IgD-negative memory B cell (primary cell): Measurements from ENCODE around the gene REXO2. TPM values are rescaled to one million over a fixed set of nuclear protein-coding genes. Genes with fewer than 3 reads are reported as not detected.

ENCODE experiments used
- H3K27ac Mint-ChIP-seq, 3 donors: one replicate each; pipeline ENCODE4 v1.8.0; 2020 to 2022; ENCODE audit warnings: mild to moderate bottlenecking in 3 of 3, mixed read lengths in 3 of 3, moderate library complexity in 1 of 3
- H3K27me3 Mint-ChIP-seq: one replicate; pipeline ENCODE4 v1.8.0; 2021; ENCODE audit warnings: mixed read lengths
- H3K36me3 Mint-ChIP-seq: one replicate; pipeline ENCODE4 v1.8.0; 2020; ENCODE audit warnings: mild to moderate bottlenecking, mixed read lengths
- H3K4me1 Mint-ChIP-seq, 3 donors: one replicate each; pipeline ENCODE4 v1.8.0; 2020 to 2022; ENCODE audit warnings: mixed read lengths in 3 of 3, mild to moderate bottlenecking in 1 of 3
- H3K4me3 Mint-ChIP-seq, 4 donors: one replicate each; pipeline ENCODE4 v1.8.0; 2020 to 2022; ENCODE audit warnings: mild to moderate bottlenecking in 4 of 4, mixed read lengths in 4 of 4, moderate library complexity in 3 of 4
- H3K9me3 Mint-ChIP-seq, 3 donors: one replicate each; pipeline ENCODE4 v1.8.0; 2020 to 2021; ENCODE audit warnings: mixed read lengths in 3 of 3, mild to moderate bottlenecking in 1 of 3
- polyA plus RNA-seq: library from polyadenylated mRNA; unstranded; fragments of 300-500 nt; fragmentation: Illumina TruSeq; gene quantifications from one replicate; pipeline ENCODE4 v1.2.3, GENCODE V29; 2021

Gene REXO2
- 34.0 TPM for polyA plus RNA-seq

DNA sequence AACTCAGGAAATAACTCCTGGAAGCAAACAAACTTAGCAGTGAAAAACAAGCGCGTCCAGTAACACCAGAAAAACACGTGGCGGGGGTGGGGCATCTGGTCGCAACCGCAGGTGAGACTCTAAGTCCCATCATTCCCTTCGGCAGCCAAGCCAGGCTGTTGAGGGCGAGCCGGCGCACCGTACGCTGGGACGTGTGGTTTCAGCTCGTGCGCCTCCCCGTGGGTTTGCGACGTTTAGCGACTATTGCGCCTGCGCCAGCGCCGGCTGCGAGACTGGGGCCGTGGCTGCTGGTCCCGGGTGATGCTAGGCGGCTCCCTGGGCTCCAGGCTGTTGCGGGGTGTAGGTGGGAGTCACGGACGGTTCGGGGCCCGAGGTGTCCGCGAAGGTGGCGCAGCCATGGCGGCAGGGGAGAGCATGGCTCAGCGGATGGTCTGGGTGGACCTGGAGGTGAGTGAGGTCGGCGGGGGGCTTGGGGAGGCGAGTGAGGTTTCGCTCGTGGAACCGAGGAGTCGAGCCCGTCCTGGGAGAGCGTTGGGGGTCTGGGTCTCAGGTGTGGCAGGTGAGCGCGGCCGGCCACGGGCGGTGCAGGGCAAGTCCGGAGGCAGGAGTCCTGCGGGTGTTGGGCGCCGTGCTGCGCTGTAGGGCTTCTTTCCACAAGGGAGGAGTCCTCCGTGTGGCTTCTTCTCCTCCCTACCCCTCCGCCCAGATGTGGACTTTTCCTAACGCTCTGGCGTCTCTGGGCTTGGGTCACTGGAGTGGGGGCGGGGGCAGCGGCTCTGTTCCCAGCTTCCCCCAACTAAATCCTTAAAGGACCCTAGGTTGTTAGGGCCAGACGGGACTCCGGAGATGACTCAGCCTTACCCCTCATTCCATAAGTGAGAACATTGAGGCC is at the start of gene REXO2:
Gene REXO2, plus strand, starts transcription at position 239 of the 892 bp plus-strand sequence. Its CDS starts 62 bp downstream, at position 301.
- no peaks in the 10 kb centered on the region for H3K27me3 Mint-ChIP-seq
- H3K36me3 Mint-ChIP-seq: peaks cover 8% of the 10 kb centered on the region
- peaks cover 12 to 17% (median 13%) of the 10 kb centered on the region in 3 donors for H3K4me1 Mint-ChIP-seq
- H3K9me3 Mint-ChIP-seq: no peaks in the 10 kb centered on the region
- H3K27ac Mint-ChIP-seq: peak within 1 kb of the TSS; percentile 68 to 95 (median 78)
- peak within 1 kb of the TSS; percentile 97 to 99 (median 98) for H3K4me3 Mint-ChIP-seq

DNA sequence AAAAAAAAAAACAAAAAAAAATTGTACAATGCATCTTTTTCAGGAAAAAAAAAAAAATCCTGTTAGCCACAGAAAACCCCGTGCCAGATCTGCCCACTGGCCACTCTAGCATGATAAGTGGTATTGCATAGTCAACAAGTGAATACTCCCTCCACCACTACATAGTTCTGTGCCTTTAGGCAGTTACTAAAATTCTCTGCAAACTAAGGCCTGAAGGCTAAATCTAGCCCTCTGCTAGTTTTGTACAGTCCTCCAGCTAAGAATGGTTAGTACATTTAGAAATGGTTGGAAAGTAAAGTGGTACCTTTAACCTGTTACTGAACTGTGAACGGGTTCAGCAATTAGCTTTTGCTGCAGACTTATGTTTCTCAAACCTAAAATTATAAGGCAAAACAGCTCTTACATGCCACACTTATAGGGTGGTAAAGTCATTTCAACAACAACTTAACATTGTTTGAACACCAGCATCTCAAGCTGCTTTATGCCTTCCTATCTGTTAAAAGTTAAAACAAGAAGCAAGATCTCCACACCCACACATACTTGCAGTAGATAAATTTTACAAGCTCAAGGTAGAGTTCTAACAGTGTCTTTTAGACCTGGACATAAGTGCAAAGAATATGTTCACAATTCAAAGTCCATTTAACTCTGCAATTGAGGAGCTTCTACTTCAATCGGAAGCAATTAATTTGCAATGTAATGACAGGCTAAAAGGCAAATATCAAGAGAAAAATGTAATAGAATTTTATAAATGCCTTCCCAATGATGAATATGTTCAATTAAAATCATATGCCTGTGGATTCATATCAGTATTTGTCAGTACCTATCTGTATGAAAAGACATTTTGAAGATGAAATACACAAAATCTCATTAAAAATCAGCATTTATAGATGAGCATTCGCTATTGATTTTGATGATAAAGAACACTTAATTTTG is 46.3 kb upstream of the REXO2 start:
- Mint-ChIP-seq H3K27me3 (peaks cover 3% of the 10 kb centered on the region), H3K4me3 (no peak overlapping the region), H3K9me3 (no peaks in the 10 kb centered on the region), H3K27ac (no peak overlapping the region), H3K4me1 (peaks cover 0 to 2% (median 0%) of the 10 kb centered on the region in 3 donors), H3K36me3 (no peaks in the 10 kb centered on the region)

DNA sequence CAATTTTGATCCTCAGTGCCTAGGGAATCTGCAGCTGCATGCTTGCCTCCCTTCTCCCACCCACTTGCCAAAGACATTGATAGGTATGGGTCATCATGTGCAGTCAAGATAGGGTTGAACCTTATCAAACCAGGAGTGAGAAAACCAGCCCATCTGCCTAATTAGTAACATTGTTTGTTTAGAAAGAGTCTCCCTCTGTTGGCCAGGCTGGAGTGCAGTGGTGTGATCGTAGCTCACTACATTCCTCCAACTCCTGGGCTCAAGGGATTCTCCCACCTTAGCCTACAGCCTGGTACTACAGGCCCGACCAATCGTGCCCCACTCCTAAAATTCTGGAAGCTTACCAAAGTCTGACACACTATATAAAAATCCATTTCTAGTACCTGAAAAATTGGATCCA is 43.5 kb upstream of the REXO2 start:
- no peaks in the 10 kb centered on the region for H3K36me3 Mint-ChIP-seq
- no peak overlapping the region for H3K4me3 Mint-ChIP-seq
- no peak overlapping the region for H3K27ac Mint-ChIP-seq
- no peaks in the 10 kb centered on the region for H3K9me3 Mint-ChIP-seq
- peaks cover 13 to 18% (median 17%) of the 10 kb centered on the region in 3 donors for H3K4me1 Mint-ChIP-seq
- peaks cover 3% of the 10 kb centered on the region for H3K27me3 Mint-ChIP-seq

DNA sequence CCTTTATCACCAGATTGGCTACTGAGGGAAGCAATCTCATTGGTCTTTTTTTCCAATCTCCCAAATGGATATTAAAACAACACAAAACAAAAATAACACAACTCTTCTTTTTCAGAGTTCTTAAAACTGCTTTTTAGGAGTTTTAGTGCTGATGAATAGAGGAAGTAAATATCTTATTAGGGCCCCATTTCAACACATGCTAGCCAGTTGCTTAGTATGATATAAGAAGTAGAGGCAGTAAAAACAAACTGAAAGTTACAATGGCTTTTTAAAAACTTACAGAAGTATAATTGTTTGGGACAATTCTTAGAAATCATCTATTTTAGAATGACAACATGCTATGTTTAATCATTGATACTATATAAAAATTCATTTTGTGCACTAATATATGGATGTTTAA is 42.4 kb upstream of the REXO2 start:
- H3K36me3 Mint-ChIP-seq: peaks cover under 1% of the 10 kb centered on the region
- no peaks in the 10 kb centered on the region for H3K9me3 Mint-ChIP-seq
- no peak overlapping the region for H3K4me3 Mint-ChIP-seq
- H3K27ac Mint-ChIP-seq: no peak overlapping the region
- peaks cover 3% of the 10 kb centered on the region for H3K27me3 Mint-ChIP-seq
- H3K4me1 Mint-ChIP-seq: peaks cover 16 to 23% (median 23%) of the 10 kb centered on the region in 3 donors

DNA sequence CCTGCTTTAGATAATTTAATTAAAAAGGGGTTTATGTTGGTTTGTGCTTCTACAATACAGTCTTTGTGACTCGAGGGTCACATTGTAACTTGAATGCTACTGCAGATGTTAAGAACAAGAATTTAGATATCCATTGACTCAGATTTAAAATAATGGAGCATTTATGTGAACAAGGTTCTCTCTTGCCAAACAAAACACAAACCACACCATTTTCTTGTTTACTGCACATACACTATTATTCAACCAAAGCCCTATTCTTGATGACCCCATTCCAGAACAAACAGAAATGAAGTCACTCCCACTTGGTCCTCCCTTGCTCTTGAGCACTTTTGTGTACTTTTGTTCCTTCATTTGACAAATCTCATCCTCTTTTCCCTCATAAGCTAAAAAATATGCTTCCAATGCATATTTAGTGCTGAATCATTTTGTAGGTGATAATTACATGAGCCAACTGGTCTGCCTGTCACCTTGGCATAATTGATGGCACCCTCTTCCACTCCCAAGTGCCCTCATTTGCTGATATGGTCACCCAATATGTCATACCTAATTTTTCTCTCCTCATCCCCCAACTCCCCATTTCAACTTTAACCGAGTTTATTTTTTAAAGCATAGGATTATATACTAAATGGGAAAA is 41.8 kb upstream of the REXO2 start:
- H3K4me3 Mint-ChIP-seq: no peak overlapping the region
- peaks cover 3% of the 10 kb centered on the region for H3K27me3 Mint-ChIP-seq
- peaks cover 2% of the 10 kb centered on the region for H3K36me3 Mint-ChIP-seq
- H3K4me1 Mint-ChIP-seq: peaks cover 19 to 26% (median 25%) of the 10 kb centered on the region in 3 donors
- no peak overlapping the region for H3K27ac Mint-ChIP-seq
- no peaks in the 10 kb centered on the region for H3K9me3 Mint-ChIP-seq

DNA sequence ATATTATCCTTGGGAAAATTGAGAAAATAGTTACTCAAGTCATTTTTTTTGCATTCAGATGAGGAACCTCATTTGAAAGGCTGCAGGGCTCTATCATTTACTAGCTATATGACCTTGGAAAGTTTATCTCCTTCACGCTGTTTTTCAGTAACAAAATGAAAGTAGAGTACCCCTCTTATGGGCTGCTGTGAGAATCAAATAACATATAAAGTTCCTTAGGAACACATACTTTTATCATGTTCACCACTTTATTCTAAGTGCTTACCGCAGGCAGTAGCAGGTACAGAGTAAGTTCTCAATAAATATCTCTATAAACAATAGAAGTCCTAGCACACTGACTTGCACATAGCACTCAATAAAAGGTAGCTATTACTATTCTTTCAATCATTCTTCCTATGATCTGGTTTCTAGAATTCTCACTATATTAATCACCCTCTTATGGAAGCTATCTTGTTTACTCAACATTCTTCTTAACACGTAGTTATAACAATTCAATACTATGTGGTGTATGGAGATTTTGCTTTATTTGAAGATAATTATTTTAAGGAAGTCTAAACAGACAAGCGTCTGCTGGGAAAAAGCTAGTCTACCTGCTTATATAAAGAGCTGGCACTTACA is 40.9 kb upstream of the REXO2 start:
- Mint-ChIP-seq H3K36me3 (peaks cover 6% of the 10 kb centered on the region), H3K9me3 (no peaks in the 10 kb centered on the region), H3K4me3 (peak overlapping the region in 3 of 4 donors; percentile 92 to 99 (median 97)), H3K27me3 (peaks cover 2% of the 10 kb centered on the region), H3K4me1 (peaks cover 21 to 31% (median 29%) of the 10 kb centered on the region in 3 donors), H3K27ac (peak overlapping the region in 1 of 3 donors; percentile 93)

DNA sequence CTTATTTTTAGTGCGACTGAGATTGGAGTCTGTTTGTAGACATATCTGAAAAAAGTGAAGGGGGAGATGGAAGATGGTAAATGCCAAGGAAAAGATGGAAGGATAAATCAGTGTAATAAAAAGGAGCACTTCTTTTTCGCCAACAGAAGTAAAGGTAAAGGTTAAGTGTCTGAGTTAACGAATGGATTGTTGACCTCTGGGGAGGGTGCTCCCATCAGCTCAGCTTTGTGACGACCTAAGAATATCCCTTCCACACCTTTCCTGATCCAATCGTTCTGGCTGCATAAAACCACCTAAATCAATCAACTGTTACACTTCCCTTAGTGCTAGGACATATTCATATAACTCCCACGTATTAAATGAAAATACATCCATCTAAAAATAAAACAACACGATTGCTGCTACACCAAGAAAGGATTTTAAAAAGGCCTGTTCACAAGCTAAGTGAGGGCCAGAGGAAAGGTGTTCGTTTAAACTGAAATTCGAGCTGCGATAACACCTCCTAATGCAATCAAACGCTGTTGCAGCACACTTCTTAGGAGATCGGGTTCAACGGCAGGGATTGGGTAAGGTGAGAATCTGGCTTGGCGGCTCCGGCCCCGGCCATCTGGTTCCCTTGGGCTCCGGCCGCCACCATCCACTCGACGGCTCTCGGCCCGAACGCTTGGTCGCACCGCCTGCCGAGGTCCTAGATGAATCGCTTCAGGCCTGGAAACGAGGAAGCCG is 39.6 kb upstream of the REXO2 start:
- Mint-ChIP-seq H3K36me3 (peaks cover 9% of the 10 kb centered on the region), H3K27me3 (no peaks in the 10 kb centered on the region), H3K9me3 (no peaks in the 10 kb centered on the region), H3K27ac (peak overlapping the region; percentile 93 to 99 (median 99)), H3K4me1 (peaks cover 28 to 39% (median 34%) of the 10 kb centered on the region in 3 donors), H3K4me3 (peak overlapping the region; percentile 92 to 99 (median 97))

DNA sequence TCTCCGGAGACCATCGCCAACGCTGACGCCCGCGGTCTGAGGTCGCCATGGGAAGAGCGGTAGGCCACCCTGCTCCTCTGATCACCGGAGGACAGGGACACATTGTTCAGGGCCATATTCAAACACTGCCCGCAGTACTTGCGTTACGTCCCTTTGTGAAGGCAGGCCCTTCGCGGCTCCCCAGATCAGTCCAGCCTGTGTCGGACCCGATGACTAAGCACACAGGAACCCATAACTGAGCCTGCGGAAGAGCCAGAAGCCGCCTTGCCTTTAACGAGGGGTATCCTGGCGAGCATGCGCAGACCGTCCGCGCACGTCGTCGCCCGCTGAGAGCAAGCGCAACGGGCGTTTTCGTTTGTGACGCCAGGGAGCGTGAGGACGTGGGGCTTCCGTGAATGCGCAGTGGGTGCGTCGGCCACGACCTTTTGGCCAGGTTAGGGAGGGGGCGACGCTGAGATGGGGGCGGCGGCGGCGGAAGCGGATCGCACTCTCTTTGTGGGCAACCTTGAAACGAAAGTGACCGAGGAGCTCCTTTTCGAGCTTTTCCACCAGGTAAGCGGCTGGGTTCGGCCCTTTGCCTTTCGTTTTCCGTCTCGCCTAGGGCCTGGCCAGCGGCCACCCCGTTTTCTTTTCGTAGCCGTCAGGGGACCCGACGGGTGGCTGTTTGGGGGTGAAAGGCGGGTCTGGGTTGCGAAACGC is 38.9 kb upstream of the REXO2 start, which contains the start of the genes C11orf71 and RBM7:
Gene C11orf71, minus strand, starts transcription at position 296 of the 699 bp plus-strand sequence. Its CDS starts 180 bp downstream, at position 116.
Gene RBM7, plus strand, starts transcription at position 451 of the 699 bp plus-strand sequence. Its CDS starts 6 bp downstream, at position 457.
- Mint-ChIP-seq H3K27me3 (no peaks in the 10 kb centered on the region), H3K27ac (peak within 1 kb of the TSS; percentile 93 to 99 (median 99)), H3K4me1 (peaks cover 30 to 45% (median 39%) of the 10 kb centered on the region in 3 donors)

DNA sequence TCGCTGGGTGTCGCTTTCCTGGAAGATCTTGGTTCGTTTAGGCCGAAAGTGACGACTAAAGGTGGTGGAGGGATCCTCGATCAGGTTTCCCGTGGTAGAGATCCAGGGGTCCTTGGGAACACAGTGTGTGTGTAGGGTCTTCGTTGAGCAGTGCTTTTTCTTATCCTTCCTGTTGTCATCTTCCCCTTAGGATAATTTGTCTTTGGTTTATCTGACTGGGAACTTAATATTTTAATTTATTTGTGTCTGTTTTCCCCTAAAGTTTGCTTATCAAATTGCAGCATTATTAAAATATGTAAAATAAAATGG is 38.4 kb upstream of the REXO2 start:
- Mint-ChIP-seq H3K4me1 (peaks cover 30 to 50% (median 41%) of the 10 kb centered on the region in 3 donors), H3K27me3 (no peaks in the 10 kb centered on the region), H3K9me3 (no peaks in the 10 kb centered on the region)

More for the DNA sequence above, 38.9 kb upstream of the REXO2 start, which contains the start of the genes C11orf71 and RBM7:
- Mint-ChIP-seq H3K4me3 (peak within 1 kb of the TSS; percentile 92 to 99 (median 97)), H3K36me3 (peaks cover 9% of the 10 kb centered on the region), H3K9me3 (no peaks in the 10 kb centered on the region)

DNA sequence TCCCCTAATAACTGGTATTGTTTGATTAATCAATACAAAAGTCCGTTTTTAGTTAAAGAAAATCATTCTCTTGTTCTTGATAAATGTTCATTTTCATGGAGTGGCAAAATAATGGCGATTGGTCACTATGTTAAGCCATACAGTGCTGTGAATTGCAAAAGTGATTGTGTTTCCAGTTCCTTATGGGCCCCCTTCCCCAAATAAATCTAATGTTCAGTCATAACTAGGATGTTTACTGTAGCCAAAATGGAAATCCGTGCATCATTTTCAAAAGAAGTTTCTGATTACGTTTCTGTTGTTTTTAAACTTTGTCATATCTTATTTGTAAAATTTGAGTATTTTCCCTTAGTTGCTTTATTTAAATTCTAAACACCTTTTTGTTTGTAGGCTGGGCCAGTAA is 38.0 kb upstream of the REXO2 start:
- H3K27ac Mint-ChIP-seq: peak overlapping the region; percentile 93 to 99 (median 99)
- no peaks in the 10 kb centered on the region for H3K9me3 Mint-ChIP-seq
- no peaks in the 10 kb centered on the region for H3K27me3 Mint-ChIP-seq
- H3K4me1 Mint-ChIP-seq: peaks cover 30 to 54% (median 41%) of the 10 kb centered on the region in 3 donors
- peaks cover 11% of the 10 kb centered on the region for H3K36me3 Mint-ChIP-seq
- H3K4me3 Mint-ChIP-seq: peak overlapping the region; percentile 92 to 99 (median 97)

More for the DNA sequence above, 38.4 kb upstream of the REXO2 start:
- peak overlapping the region; percentile 92 to 99 (median 97) for H3K4me3 Mint-ChIP-seq
- peak overlapping the region; percentile 93 to 99 (median 99) for H3K27ac Mint-ChIP-seq
- H3K36me3 Mint-ChIP-seq: peaks cover 11% of the 10 kb centered on the region

DNA sequence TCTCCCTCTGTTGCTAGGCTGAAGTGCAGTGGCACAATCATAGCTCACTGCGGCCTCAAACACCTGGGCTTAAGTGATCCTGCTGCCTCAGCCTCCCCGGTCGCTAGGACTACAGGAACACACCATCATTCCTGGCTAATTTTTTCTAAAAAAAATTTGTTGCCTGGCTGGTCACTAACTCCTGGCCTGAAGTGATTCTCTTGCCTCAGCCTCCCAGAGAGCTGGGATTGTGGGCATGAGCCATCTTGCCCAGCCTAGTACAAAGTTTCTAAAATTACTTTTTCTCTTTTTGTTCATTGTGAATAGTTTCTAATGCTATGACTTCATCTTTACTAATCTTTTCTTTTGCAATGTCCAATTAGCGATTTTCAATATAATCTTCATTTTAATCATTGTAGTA is 26.3 kb upstream of the REXO2 start:
- H3K4me3 Mint-ChIP-seq: no peak overlapping the region
- peaks cover 10% of the 10 kb centered on the region for H3K36me3 Mint-ChIP-seq
- no peaks in the 10 kb centered on the region for H3K27me3 Mint-ChIP-seq
- H3K4me1 Mint-ChIP-seq: peaks cover 0 to 6% (median 2%) of the 10 kb centered on the region in 3 donors
- H3K9me3 Mint-ChIP-seq: no peaks in the 10 kb centered on the region
- no peak overlapping the region for H3K27ac Mint-ChIP-seq

DNA sequence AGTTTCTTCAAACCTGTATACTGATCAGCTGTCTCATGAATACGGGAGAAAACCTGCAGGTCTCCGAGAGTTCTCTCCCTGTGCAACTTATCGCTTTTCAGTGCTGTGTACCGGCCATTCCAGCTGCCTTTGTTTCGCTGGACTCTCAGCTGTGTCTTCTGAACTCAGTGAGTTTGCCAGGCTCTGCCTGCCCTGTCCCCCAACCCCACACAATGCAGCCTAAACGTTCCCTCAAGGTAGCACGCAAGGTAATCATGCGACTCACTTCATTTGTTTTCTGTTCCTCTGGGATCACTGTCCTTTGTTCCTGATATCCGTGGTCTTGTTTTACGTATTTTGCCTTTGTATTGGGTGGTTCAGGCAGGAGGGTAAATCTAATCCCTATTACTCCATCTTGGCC is 25.3 kb upstream of the REXO2 start:
- Mint-ChIP-seq H3K9me3 (no peaks in the 10 kb centered on the region), H3K27ac (no peak overlapping the region), H3K27me3 (no peaks in the 10 kb centered on the region), H3K4me1 (peaks cover 0 to 6% (median 2%) of the 10 kb centered on the region in 3 donors), H3K36me3 (peaks cover 12% of the 10 kb centered on the region), H3K4me3 (no peak overlapping the region)

DNA sequence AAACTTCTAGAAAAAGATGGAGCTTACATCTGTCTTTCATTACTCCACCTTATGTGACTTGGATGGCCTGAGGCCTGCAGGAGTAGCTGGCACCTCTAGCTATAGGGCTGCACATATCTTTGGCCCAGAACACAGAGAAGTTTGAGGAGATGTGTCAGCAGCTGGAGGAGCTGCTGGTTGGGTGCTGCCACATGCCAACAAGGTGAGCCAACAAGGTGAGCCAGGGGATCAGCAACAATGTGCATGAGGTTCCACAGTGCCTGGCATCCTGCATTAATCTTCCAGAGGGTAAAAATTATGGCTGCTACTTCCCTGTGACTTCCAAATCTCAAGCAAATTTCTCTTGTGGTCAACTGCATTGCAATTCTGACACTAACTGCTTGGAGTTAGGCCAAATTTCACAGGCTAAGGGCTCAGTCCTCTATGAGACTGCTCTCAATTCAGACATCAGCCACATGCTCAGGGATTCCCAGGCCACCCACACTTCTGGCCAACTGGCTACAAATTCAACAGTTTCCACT is 22.8 kb upstream of the REXO2 start:
- Mint-ChIP-seq H3K27me3 (no peaks in the 10 kb centered on the region), H3K27ac (no peak overlapping the region), H3K4me3 (no peak overlapping the region), H3K36me3 (peaks cover 11% of the 10 kb centered on the region), H3K9me3 (no peaks in the 10 kb centered on the region), H3K4me1 (peaks cover 0 to 2% (median 0%) of the 10 kb centered on the region in 3 donors)
